GM12801 (cell line): ENCODE data around the gene GNAQ.

Experiments
- CTCF ChIP-seq: IDR thresholded peaks from one replicate; pipeline ENCODE4 v1.5.1; 2011; ENCODE audit warnings: control low read depth; ENCODE audit not compliant: insufficient read length; ENCODE audit errors: extremely low read depth

The GNAQ gene

GRCh38 chr9:78053627-78054026 lies 22.0 kb upstream of the GNAQ start:
- no peak for TF ChIP-seq CTCF

- no peak for TF ChIP-seq CTCF
These were observed 18.8 kb upstream of the GNAQ start for GRCh38 chr9:78050421-78050820.

- no peak for TF ChIP-seq CTCF
These were observed 17.9 kb upstream of the GNAQ start for GRCh38 chr9:78049484-78049883.

- no peak for TF ChIP-seq CTCF
These were observed 15.5 kb upstream of the GNAQ start for GRCh38 chr9:78047106-78047505.

- no peak for TF ChIP-seq CTCF
These were observed 14.5 kb upstream of the GNAQ start for GRCh38 chr9:78046112-78046511.

GRCh38 chr9:78044886-78045285 lies 13.3 kb upstream of the GNAQ start:
- no peak for TF ChIP-seq CTCF

GRCh38 chr9:78044189-78044588 lies 12.6 kb upstream of the GNAQ start:
- TF ChIP-seq CTCF, result no peak

- no peak for TF ChIP-seq CTCF
These were observed 10.4 kb upstream of the GNAQ start for GRCh38 chr9:78041971-78042370.
